ENCODE results near the gene LPAR1.

DNA sequence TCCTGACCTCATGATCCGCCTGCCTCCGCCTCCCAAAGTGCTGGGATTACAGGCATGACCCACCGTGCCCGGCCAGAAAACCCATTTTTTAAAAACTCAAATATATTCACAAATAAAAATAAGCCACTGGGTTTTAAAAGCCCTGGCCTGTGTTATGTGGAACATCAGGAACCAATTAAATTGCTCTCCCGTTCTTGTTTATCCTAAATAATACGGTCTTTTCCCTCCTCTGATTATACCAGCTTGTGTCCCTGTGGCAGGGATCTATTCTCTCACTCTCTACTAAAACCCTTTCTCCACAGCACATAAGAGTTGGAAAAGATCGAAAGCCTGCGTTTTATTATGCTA is 30.1 kb upstream of the LPAR1 start:
- TF ChIP-seq POLR2A (IDR thresholded peaks at IDR 0.05; ENCODE audit: low read depth, low read length) (no peak), POLR2AphosphoS5 (IDR thresholded peaks at IDR 0.05; ENCODE audit: low read depth, low read length) (no peak)
